Measurements from ENCODE around the gene FBXO40. TPM values are rescaled to one million over a fixed set of nuclear protein-coding genes. Genes with fewer than 3 reads are reported as not detected.

Gene FBXO40
- total and polyA plus RNA-seq, 9 of the 15 experiments (the other 6 are each of a cell fraction or from before 2014, with no cell fraction given) = 0.01 to 0.05 (median 0.04) TPM; not detected in 3

- intact Hi-C loops (cut with micrococcal nuclease) (no loop called here), in situ Hi-C loops (cut with MboI) (no loop called here)
- no peak overlapping the region for H2AFZ ChIP-seq (ENCODE audit: low read depth, low read length)
- H3K4me3 ChIP-seq = no peak overlapping the region
- H4K20me1 ChIP-seq (replicated peaks; ENCODE audit: control insufficient read depth, insufficient read depth, low read length) = no peaks in the 10 kb centered on the region
- H3K4me1 ChIP-seq (replicated peaks in 1 of 2; ENCODE audit: control insufficient read depth in 2 of 2, insufficient read depth in 2 of 2, low read length in 2 of 2) = no peaks in the 10 kb centered on the region; a peak in 1 of 5 replicates
- no TSS peak for BruUV-seq (replicated peaks)
- no peaks in the 10 kb centered on the region for H3K9me3 ChIP-seq (replicated peaks; ENCODE audit: control insufficient read depth, insufficient read depth, low read depth, low read length)
- ChIA-PET POLR2A (no interaction called here), CTCF (ENCODE audit: low intra/inter-chr PET ratio) (no interaction called here)
- no peak for TF ChIP-seq STAT5B (CRISPR knock-in tag; IDR thresholded peaks at IDR 0.05)
- no peak for TF ChIP-seq SAP30 (IDR thresholded peaks at IDR 0.05; ENCODE audit: borderline replicate concordance, insufficient read depth, low read depth, low read length, poor library complexity, severe bottlenecking)
- TF ChIP-seq TAF9B (IDR thresholded peaks at IDR 0.05; ENCODE audit: partially characterized antibody) = no peak
- no peak for TF ChIP-seq RHOXF2B (CRISPR knock-in tag; conservative IDR thresholded peaks at IDR 0.05)
- TF ChIP-seq SNAPC5 (CRISPR knock-in tag; IDR thresholded peaks at IDR 0.05) = no peak
- TF ChIP-seq ILF3 (IDR thresholded peaks at IDR 0.05; ENCODE audit: borderline replicate concordance) = no peak
- no peak for TF ChIP-seq MIER1 (IDR thresholded peaks at IDR 0.05; ENCODE audit: low read depth)
- TF ChIP-seq DLX4 (CRISPR knock-in tag; IDR thresholded peaks at IDR 0.05) = no peak
- TF ChIP-seq ZNF140 (CRISPR knock-in tag; IDR thresholded peaks at IDR 0.05) = no peak
- TF ChIP-seq FOXO4 (CRISPR knock-in tag; IDR thresholded peaks at IDR 0.05) = no peak
- no peak for TF ChIP-seq YBX1 (IDR thresholded peaks at IDR 0.05)
- TF ChIP-seq SMARCA5 (IDR thresholded peaks at IDR 0.05) = no peak
- TF ChIP-seq GTF2E2 (tag; IDR thresholded peaks at IDR 0.05) = no peak
- TF ChIP-seq ZMIZ1 (IDR thresholded peaks at IDR 0.05; ENCODE audit: low read depth in 2 of 2, low read length in 2 of 2) = no peak
- H3K27ac ChIP-seq (ENCODE audit: extremely low read depth, low read depth, low read length) = no peak overlapping the region
- no peak overlapping the region for H3K9ac ChIP-seq (ENCODE audit: insufficient read depth in 1 of 2, low read depth in 2 of 2, low read length in 2 of 2)
- no peaks in the 10 kb centered on the region for H3K9me1 ChIP-seq (ENCODE audit: control insufficient read depth, insufficient read depth, low read length)
- no peak for FAIRE-seq
- no peaks in the 10 kb centered on the region for H3K27me3 ChIP-seq (ENCODE audit: control insufficient read depth in 2 of 2, insufficient read depth in 2 of 2, low read length in 2 of 2)
- DNase-seq (ENCODE audit: extremely low read depth in 1 of 4, low spot score in 3 of 4) = no peak
- no peaks in the 10 kb centered on the region for H3K36me3 ChIP-seq (ENCODE audit: control insufficient read depth, insufficient read depth, low read length)
- no peak overlapping the region for H3K4me2 ChIP-seq (ENCODE audit: insufficient read depth, low read length)
- H3K79me2 ChIP-seq (ENCODE audit: control insufficient read depth, insufficient read depth, low read length) = no peaks in the 10 kb centered on the region
- WGBS (ENCODE audit: insufficient coverage, low coverage, missing lambda C conversion rate) = 14% methylated on average over 1 of the region's 1 CpG
- ATAC-seq = no peak
Observed at GRCh38 chr3:121584418-121584817, 8.8 kb upstream of the FBXO40 start.
